A673 (cell line): ENCODE data around the gene RPL39. TPM values are rescaled to one million over a fixed set of nuclear protein-coding genes. Genes with fewer than 3 reads are reported as not detected.
"Not testable (repeated sequence)": the region's sequence is repeated elsewhere in the genome, so short reads cannot be mapped to it uniquely, and the experiment has no call there.

Experiments used
- BruUV-seq: library from RNA; stranded (reverse); fragments of 400-500 nt; replicated peaks from 2 replicates; lab custom pipeline; 2021; lab: Mats Ljungman, UMichigan
- CTCF ChIA-PET: fragments of 300-600 bp; sonication (Branson Sonifier 250); formaldehyde crosslinking; loops from one replicate; lab custom pipeline; 2022; ENCODE audit warnings: antibody characterized with exemption; lab: Charles Lee
- POLR2A ChIA-PET: fragments of 300-600 bp; sonication (Branson Sonifier 250); formaldehyde crosslinking; loops from one replicate; lab custom pipeline; 2022; ENCODE audit warnings: antibody characterized with exemption; ENCODE audit not compliant: low non-redundant PET; lab: Charles Lee
- DNase-seq: peaks from one replicate; pipeline ENCODE4 v3.0.0-alpha.2; 2015; ENCODE audit warnings: low spot score
- H3K27ac ChIP-seq: fragments of 200-600 bp; sonication (generic); 2 replicates; pipeline ENCODE4 v1.5.1; 2016; ENCODE audit warnings: mixed run types, low read depth, mild to moderate bottlenecking, mixed read lengths, antibody characterized with exemption, low read length; ENCODE audit not compliant: poor library complexity, severe bottlenecking
- H3K27me3 ChIP-seq: fragments of 200-600 bp; sonication (generic); replicated peaks from 2 replicates; pipeline ENCODE4 v1.6.1; 2017; ENCODE audit warnings: mixed run types, low read depth, mild to moderate bottlenecking, mixed read lengths, antibody characterized with exemption, low read length; ENCODE audit not compliant: insufficient read depth, poor library complexity
- H3K36me3 ChIP-seq: fragments of 200-600 bp; sonication (generic); 2 replicates; pipeline ENCODE4 v1.6.1; 2016; ENCODE audit warnings: mixed run types, mild to moderate bottlenecking, mixed read lengths, antibody characterized with exemption, low read length; ENCODE audit not compliant: insufficient read depth, poor library complexity, severe bottlenecking
- H3K4me1 ChIP-seq: fragments of 200-600 bp; sonication (generic); 2 replicates; pipeline ENCODE4 v1.6.1; 2017; ENCODE audit warnings: mixed run types, mild to moderate bottlenecking, mixed read lengths, antibody characterized with exemption, low read length; ENCODE audit not compliant: insufficient read depth, poor library complexity, severe bottlenecking
- H3K4me3 ChIP-seq: fragments of 200-600 bp; sonication (generic); 2 replicates; pipeline ENCODE4 v1.5.1; 2016; ENCODE audit warnings: low read depth, mixed run types, mild to moderate bottlenecking, mixed read lengths, low read length; ENCODE audit not compliant: poor library complexity, severe bottlenecking
- H3K9me3 ChIP-seq: fragments of 200-600 bp; sonication (generic); 2 replicates; pipeline ENCODE4 v1.6.1; 2016; ENCODE audit warnings: mixed run types, low read depth, mild to moderate bottlenecking, mixed read lengths, antibody characterized with exemption, low read length; ENCODE audit not compliant: poor library complexity, severe bottlenecking
- CTCF ChIP-seq: fragments of 300-800, 200-600 bp; sonication (generic); conservative IDR thresholded peaks from 2 replicates; pipeline ENCODE4 v1.5.1; 2017; ENCODE audit warnings: low read depth, mild to moderate bottlenecking, antibody characterized with exemption, low read length, moderate library complexity, mixed read lengths
- EZH2 ChIP-seq: fragments of 200-600 bp; sonication (generic); IDR thresholded peaks from 2 replicates; pipeline ENCODE4 v1.6.1; 2017; ENCODE audit warnings: borderline replicate concordance, low read depth, mild to moderate bottlenecking, mixed read lengths, antibody characterized with exemption, low read length; ENCODE audit not compliant: poor library complexity, severe bottlenecking
- intact Hi-C: fragments of 100-400 bp; cut with micrococcal nuclease; formaldehyde crosslinking; loops from one replicate; pipeline ENCODE4 v1.10.0; 2022; ENCODE audit not compliant: unreplicated experiment
- total RNA-seq: library from RNA; stranded (reverse); gene quantifications from 2 replicates; pipeline ENCODE4 v1.2.3, GENCODE V29; 2021

RPL39 gene
- total RNA-seq, 1 experiment from 2014 or later = 1,742 TPM

- no peak for DNase-seq
- Histone ChIP-seq H3K27me3 (no peaks in the 10 kb centered on the region), H3K27ac (no peak overlapping the region), H3K4me3 (no peak overlapping the region), H3K36me3 (peaks cover under 1% of the 10 kb centered on the region), H3K9me3 (no peaks in the 10 kb centered on the region), H3K4me1 (no peaks in the 10 kb centered on the region)
- BruUV-seq = no TSS peak
- intact Hi-C loops = no loop called here
- CTCF ChIA-PET = no interaction called here
- no peak for TF ChIP-seq CTCF
- TF ChIP-seq EZH2 = no peak
- POLR2A ChIA-PET = no interaction called here
Observed at GRCh38 chrX:119826399-119826959, 35.0 kb upstream of the RPL39 start.

- intact Hi-C loops, BruUV-seq: not testable (repeated sequence)
Observed at GRCh38 chrX:119824221-119824620, 32.8 kb upstream of the RPL39 start.

GRCh38 chrX:119821703-119822102 is 30.3 kb upstream of the RPL39 start:
- H3K27ac ChIP-seq, DNase-seq, H3K27me3 ChIP-seq, H3K9me3 ChIP-seq, H3K4me1 ChIP-seq, intact Hi-C loops, POLR2A ChIA-PET, CTCF ChIA-PET, H3K36me3 ChIP-seq, BruUV-seq, H3K4me3 ChIP-seq: not testable (repeated sequence)

More at GRCh38 chrX:119824221-119824620, 32.8 kb upstream of the RPL39 start:
- H3K4me1 ChIP-seq, POLR2A ChIA-PET, H3K4me3 ChIP-seq, H3K9me3 ChIP-seq, H3K27me3 ChIP-seq, CTCF ChIA-PET, DNase-seq, H3K27ac ChIP-seq, H3K36me3 ChIP-seq: not testable (repeated sequence)

- ChIA-PET POLR2A (no interaction called here), CTCF (no interaction called here)
- Histone ChIP-seq H3K9me3 (no peaks in the 10 kb centered on the region), H3K4me1 (no peaks in the 10 kb centered on the region), H3K4me3 (no peak overlapping the region), H3K27me3 (no peaks in the 10 kb centered on the region), H3K27ac (no peak overlapping the region), H3K36me3 (no peaks in the 10 kb centered on the region)
- DNase-seq = no peak
- intact Hi-C loops = no loop called here
- TF ChIP-seq EZH2 (no peak), CTCF (no peak)
- BruUV-seq = no TSS peak
Observed at GRCh38 chrX:119817130-119817690, 25.8 kb upstream of the RPL39 start.
